Suprapubic skin (tissue), 4 donors: Measurements from ENCODE around the gene NHSL2.

Experiments
- CTCF ChIP-seq, 2 donors: fragments of 200-600 bp in 1 of 2; fragments of 450-650 bp in 1 of 2; sonication (generic) in 1 of 2; IDR thresholded peaks; one replicate each; pipeline ENCODE4 v1.5.1; 2016 to 2019; ENCODE audit warnings: antibody characterized with exemption in 2 of 2, mild to moderate bottlenecking in 1 of 2, moderate library complexity in 1 of 2
- EP300 ChIP-seq: sonication (generic); formaldehyde crosslinking; IDR thresholded peaks from one replicate; pipeline ENCODE4 v1.6.1; 2017; ENCODE audit warnings: antibody characterized with exemption
- POLR2A ChIP-seq, 2 donors: fragments of 450-650 bp; IDR thresholded peaks; one replicate each; pipeline ENCODE4 v1.6.1; 2017; ENCODE audit warnings: antibody characterized with exemption in 2 of 2, mild to moderate bottlenecking in 2 of 2, moderate library complexity in 2 of 2
- POLR2AphosphoS5 ChIP-seq, 3 donors: sonication (generic); formaldehyde crosslinking; IDR thresholded peaks; one replicate each; pipeline ENCODE4 v1.6.1; 2017; ENCODE audit warnings: antibody characterized with exemption in 3 of 3

DNA sequence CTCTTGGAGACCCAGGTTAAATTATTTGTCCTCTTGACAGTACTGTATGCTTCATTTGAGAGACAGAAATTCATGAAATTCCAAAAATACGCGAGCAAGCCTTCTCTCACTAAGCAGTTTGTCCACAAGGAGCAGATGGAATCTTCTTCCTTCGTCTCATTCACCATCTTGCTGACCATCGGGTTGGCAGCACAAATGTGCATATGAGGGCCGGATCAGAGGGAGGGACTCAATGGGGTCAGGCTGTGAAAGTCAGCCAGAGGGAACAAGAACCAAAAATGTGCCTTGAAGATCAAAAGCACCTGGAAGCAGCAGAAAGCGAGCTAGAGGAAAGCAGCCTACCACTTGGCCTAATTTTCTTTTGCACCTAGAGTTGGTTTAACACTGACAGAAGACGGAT is 16.4 kb downstream of the NHSL2 start:
- TF ChIP-seq CTCF (IDR thresholded peaks at IDR 0.05) (no peak), POLR2AphosphoS5 (IDR thresholded peaks at IDR 0.05) (no peak), EP300 (no peak), POLR2A (IDR thresholded peaks at IDR 0.05) (no peak)
